Measurements from ENCODE around the gene CMKLR1.

GRCh38 chr12:108322998-108323397, 16.1 kb downstream of the CMKLR1 start:
- TF ChIP-seq, protein P1, sequence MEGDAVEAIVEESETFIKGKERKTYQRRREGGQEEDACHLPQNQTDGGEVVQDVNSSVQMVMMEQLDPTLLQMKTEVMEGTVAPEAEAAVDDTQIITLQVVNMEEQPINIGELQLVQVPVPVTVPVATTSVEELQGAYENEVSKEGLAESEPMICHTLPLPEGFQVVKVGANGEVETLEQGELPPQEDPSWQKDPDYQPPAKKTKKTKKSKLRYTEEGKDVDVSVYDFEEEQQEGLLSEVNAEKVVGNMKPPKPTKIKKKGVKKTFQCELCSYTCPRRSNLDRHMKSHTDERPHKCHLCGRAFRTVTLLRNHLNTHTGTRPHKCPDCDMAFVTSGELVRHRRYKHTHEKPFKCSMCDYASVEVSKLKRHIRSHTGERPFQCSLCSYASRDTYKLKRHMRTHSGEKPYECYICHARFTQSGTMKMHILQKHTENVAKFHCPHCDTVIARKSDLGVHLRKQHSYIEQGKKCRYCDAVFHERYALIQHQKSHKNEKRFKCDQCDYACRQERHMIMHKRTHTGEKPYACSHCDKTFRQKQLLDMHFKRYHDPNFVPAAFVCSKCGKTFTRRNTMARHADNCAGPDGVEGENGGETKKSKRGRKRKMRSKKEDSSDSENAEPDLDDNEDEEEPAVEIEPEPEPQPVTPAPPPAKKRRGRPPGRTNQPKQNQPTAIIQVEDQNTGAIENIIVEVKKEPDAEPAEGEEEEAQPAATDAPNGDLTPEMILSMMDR (IDR thresholded peaks at IDR 0.05): no peak
- no peak for TF ChIP-seq POLR2A (IDR thresholded peaks at IDR 0.05; ENCODE audit: low read depth)
